KBM-7 (cell line): ENCODE results near the gene ZNG1B.
"Not testable (repeated sequence)": the region's sequence is repeated elsewhere in the genome, so short reads cannot be mapped to it uniquely, and the experiment has no call there.

Source experiments
- DNase-seq: peaks from one replicate; pipeline ENCODE4 v3.0.0-alpha.2; 2015
- in situ Hi-C: fragments of 300-500 bp; cut with MboI; formaldehyde crosslinking; loops from 2 replicates; pipeline ENCODE4 v1.14.3; 2020; ENCODE audit warnings: low sequenced_read_pairs, low pct_unique_long_range_greater_than_20kb, mixed read lengths

The ZNG1B gene

GRCh38 chr2:113502216-113503093 lies 65.0 kb downstream of the ZNG1B start:
- in situ Hi-C loops, result not testable (repeated sequence)
- DNase-seq, result peak; percentile 20

GRCh38 chr2:113503094-113504042 lies 65.9 kb downstream of the ZNG1B start:
- peak; percentile 78 for DNase-seq
- in situ Hi-C loops, result not testable (repeated sequence)

- in situ Hi-C loops, result not testable (repeated sequence)
- peak; percentile 48 for DNase-seq
Measured at GRCh38 chr2:113504081-113504480, 66.6 kb downstream of the ZNG1B start.

GRCh38 chr2:113507394-113508140 lies 70.1 kb downstream of the ZNG1B start:
- in situ Hi-C loops, DNase-seq: not testable (repeated sequence)

- in situ Hi-C loops, result not testable (repeated sequence)
Measured at GRCh38 chr2:113508187-113508586, 70.7 kb downstream of the ZNG1B start.

GRCh38 chr2:113510913-113511312 lies 73.4 kb downstream of the ZNG1B start:
- in situ Hi-C loops, DNase-seq: not testable (repeated sequence)

More at GRCh38 chr2:113508187-113508586, 70.7 kb downstream of the ZNG1B start:
- not testable (repeated sequence) for DNase-seq

GRCh38 chr2:113511859-113512258 lies 74.4 kb downstream of the ZNG1B start:
- DNase-seq, in situ Hi-C loops: not testable (repeated sequence)

- in situ Hi-C loops, DNase-seq: not testable (repeated sequence)
Measured at GRCh38 chr2:113515457-113515856, 78.0 kb downstream of the ZNG1B start.

- in situ Hi-C loops, result not testable (repeated sequence)
Measured at GRCh38 chr2:113515995-113516394, 78.5 kb downstream of the ZNG1B start.

GRCh38 chr2:113517025-113517424 lies 79.5 kb downstream of the ZNG1B start:
- DNase-seq, in situ Hi-C loops: not testable (repeated sequence)

More at GRCh38 chr2:113515995-113516394, 78.5 kb downstream of the ZNG1B start:
- DNase-seq, result not testable (repeated sequence)

GRCh38 chr2:113520837-113521236 lies 83.3 kb downstream of the ZNG1B start:
- peak; percentile 19 for DNase-seq
- in situ Hi-C loops, result not testable (repeated sequence)

- DNase-seq, in situ Hi-C loops: not testable (repeated sequence)
Measured at GRCh38 chr2:113521492-113521891, 84.0 kb downstream of the ZNG1B start.

GRCh38 chr2:113524986-113525385 lies 87.5 kb downstream of the ZNG1B start:
- in situ Hi-C loops, DNase-seq: not testable (repeated sequence)

- DNase-seq, in situ Hi-C loops: not testable (repeated sequence)
Measured at GRCh38 chr2:113527350-113528045, 90.0 kb downstream of the ZNG1B start.

GRCh38 chr2:113528126-113528525 lies 90.6 kb downstream of the ZNG1B start:
- in situ Hi-C loops, result not testable (repeated sequence)

GRCh38 chr2:113528904-113529303 lies 91.4 kb downstream of the ZNG1B start:
- DNase-seq, in situ Hi-C loops: not testable (repeated sequence)

More at GRCh38 chr2:113528126-113528525, 90.6 kb downstream of the ZNG1B start:
- DNase-seq, result not testable (repeated sequence)

GRCh38 chr2:113532991-113533390 lies 95.5 kb downstream of the ZNG1B start:
- in situ Hi-C loops, DNase-seq: not testable (repeated sequence)

GRCh38 chr2:113536573-113536972 lies 99.1 kb downstream of the ZNG1B start:
- DNase-seq, in situ Hi-C loops: not testable (repeated sequence)
